ENCODE measurements around the gene NCEH1. TPM values are rescaled to one million over a fixed set of nuclear protein-coding genes. Genes with fewer than 3 reads are reported as not detected.

NCEH1 gene
- total and polyA plus RNA-seq, 2 of the 13 experiments (the other 11 are each of a cell fraction or from before 2014, with no cell fraction given): 12.9 to 21.4 TPM

DNA sequence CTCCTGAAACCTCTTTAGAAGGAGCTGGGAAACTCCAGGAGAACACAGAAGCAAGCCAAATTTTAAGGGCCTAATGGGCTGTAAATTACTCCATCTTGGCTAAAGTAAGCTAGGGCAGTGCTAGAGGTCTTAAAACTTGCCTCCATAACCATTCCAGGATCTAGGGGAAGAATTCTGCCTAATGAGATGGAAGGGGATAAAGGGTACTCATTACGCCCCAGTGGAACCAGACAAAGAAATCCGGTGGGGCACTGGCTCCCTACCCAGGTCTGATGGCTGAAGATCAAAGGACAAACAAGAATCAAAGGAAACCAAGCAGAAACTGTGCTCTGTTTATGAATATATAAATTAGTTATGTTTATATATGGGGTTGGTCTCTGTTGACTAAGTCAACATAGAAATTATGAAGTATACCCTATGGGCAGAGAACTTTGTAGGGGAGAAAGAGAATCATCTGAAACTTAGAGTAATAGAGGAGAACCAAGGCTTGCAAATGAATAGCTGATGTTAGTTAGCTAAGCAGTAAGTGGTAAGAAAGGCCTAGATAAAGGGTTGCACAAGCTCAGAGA, 57.8 kb downstream of the NCEH1 start:
- in situ Hi-C loops (cut with HindIII; ENCODE audit: extremely low pct_ligation_motif_present, low pct_unique_long_range_greater_than_20kb) (no loop called here), intact Hi-C loops (cut with micrococcal nuclease; ENCODE audit: unreplicated experiment) (no loop called here)
- no peaks in the 10 kb centered on the region for H3K79me2 ChIP-seq (ENCODE audit: insufficient read depth, low read length)
- ChIA-PET CTCF (ENCODE audit: low intra/inter-chr PET ratio, low total read pairs) (no interaction called here), POLR2A (no interaction called here)
- no peaks in the 10 kb centered on the region for H3K9me3 ChIP-seq (ENCODE audit: low read length)
- H3K9ac ChIP-seq (ENCODE audit: insufficient read depth, low read depth, low read length): no peak overlapping the region
- no peaks in the 10 kb centered on the region for H3K36me3 ChIP-seq (replicated peaks in 1 of 2; ENCODE audit: control insufficient read depth in 1 of 2, insufficient read depth in 2 of 2, low read length in 2 of 2)
- no TSS peak for BruUV-seq (replicated peaks)
- H3K4me3 ChIP-seq (replicated peaks in 1 of 3; ENCODE audit: insufficient read depth in 1 of 3, low read depth in 2 of 3, low read length in 3 of 3): no peak overlapping the region
- H3K4me1 ChIP-seq (ENCODE audit: insufficient read depth, low read length): peaks cover 33% of the 10 kb centered on the region
- FAIRE-seq: no peak
- no peak for TF ChIP-seq XBP1 (CRISPR knock-in tag; IDR thresholded peaks at IDR 0.05)
- no peak for TF ChIP-seq POGK (CRISPR knock-in tag; conservative IDR thresholded peaks at IDR 0.05)
- TF ChIP-seq CBFB (CRISPR knock-in tag; IDR thresholded peaks at IDR 0.05): no peak
- no peak for TF ChIP-seq BORCS8-MEF2B (CRISPR knock-in tag; IDR thresholded peaks at IDR 0.05)
- TF ChIP-seq ZNF770 (CRISPR knock-in tag; IDR thresholded peaks at IDR 0.05): no peak
- TF ChIP-seq ZNF431 (CRISPR knock-in tag; IDR thresholded peaks at IDR 0.05; ENCODE audit: borderline replicate concordance, low read depth): no peak
- TF ChIP-seq TAF15 (IDR thresholded peaks at IDR 0.05; ENCODE audit: low read depth, low read length, poor library complexity, severe bottlenecking): no peak
- TF ChIP-seq TCF7L2 (IDR thresholded peaks at IDR 0.05; ENCODE audit: low read depth, low read length): no peak
- TF ChIP-seq ZNF775 (CRISPR knock-in tag; IDR thresholded peaks at IDR 0.05; ENCODE audit: borderline replicate concordance): no peak
- no peak for TF ChIP-seq ZNF136 (CRISPR knock-in tag; IDR thresholded peaks at IDR 0.05; ENCODE audit: low read depth)
- TF ChIP-seq ZFP36 (IDR thresholded peaks at IDR 0.05; ENCODE audit: borderline replicate concordance, low read depth, low read length, partially characterized antibody): no peak
- TF ChIP-seq, protein P1, sequence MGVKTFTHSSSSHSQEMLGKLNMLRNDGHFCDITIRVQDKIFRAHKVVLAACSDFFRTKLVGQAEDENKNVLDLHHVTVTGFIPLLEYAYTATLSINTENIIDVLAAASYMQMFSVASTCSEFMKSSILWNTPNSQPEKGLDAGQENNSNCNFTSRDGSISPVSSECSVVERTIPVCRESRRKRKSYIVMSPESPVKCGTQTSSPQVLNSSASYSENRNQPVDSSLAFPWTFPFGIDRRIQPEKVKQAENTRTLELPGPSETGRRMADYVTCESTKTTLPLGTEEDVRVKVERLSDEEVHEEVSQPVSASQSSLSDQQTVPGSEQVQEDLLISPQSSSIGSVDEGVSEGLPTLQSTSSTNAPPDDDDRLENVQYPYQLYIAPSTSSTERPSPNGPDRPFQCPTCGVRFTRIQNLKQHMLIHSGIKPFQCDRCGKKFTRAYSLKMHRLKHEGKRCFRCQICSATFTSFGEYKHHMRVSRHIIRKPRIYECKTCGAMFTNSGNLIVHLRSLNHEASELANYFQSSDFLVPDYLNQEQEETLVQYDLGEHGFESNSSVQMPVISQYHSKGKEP (CRISPR knock-in tag; IDR thresholded peaks at IDR 0.05): no peak
- no peak for TF ChIP-seq ZNF251 (CRISPR knock-in tag; IDR thresholded peaks at IDR 0.05)
- no peak for TF ChIP-seq ZNF550 (CRISPR knock-in tag; IDR thresholded peaks at IDR 0.05; ENCODE audit: borderline replicate concordance)
- TF ChIP-seq POLR2AphosphoS5 (IDR thresholded peaks at IDR 0.05; ENCODE audit: low read depth, low read length): no peak
- DNase-seq (ENCODE audit: low spot score): no peak
- H3K27me3 ChIP-seq (ENCODE audit: control insufficient read depth in 1 of 2, insufficient read depth in 2 of 2, low read length in 2 of 2): no peaks in the 10 kb centered on the region
- peaks cover 2% of the 10 kb centered on the region; the same call in 1 of the 2 replicates for H4K20me1 ChIP-seq (ENCODE audit: insufficient read depth, low read length)
- no peak overlapping the region for H2AFZ ChIP-seq (ENCODE audit: low read length)
- no peak overlapping the region for H3K4me2 ChIP-seq (ENCODE audit: low read depth, low read length)
- no peak overlapping the region for H3K27ac ChIP-seq (ENCODE audit: extremely low read length, insufficient read depth, low read length)
- WGBS (ENCODE audit: low lambda C conversion rate): 89% methylated on average over 2 of the region's 2 CpGs
- no peak for ATAC-seq
